WERI-Rb-1 (cell line): ENCODE data around the gene TMEM225.

ENCODE experiments used
- DNase-seq: peaks from one replicate; pipeline ENCODE4 v3.0.0-alpha.2; 2020
- H3K27ac ChIP-seq: fragments of 250-450 bp; sonication (Bioruptor Pico); 2 replicates; pipeline ENCODE4 v1.5.1; 2020; ENCODE audit warnings: mild to moderate bottlenecking, moderate library complexity
- H3K27me3 ChIP-seq: fragments of 250-450 bp; sonication (Bioruptor Pico); 2 replicates; pipeline ENCODE4 v1.5.1; 2021; ENCODE audit warnings: mild to moderate bottlenecking, low read depth, moderate library complexity; ENCODE audit not compliant: insufficient read depth, severe bottlenecking
- H3K36me3 ChIP-seq: fragments of 250-450 bp; sonication (Bioruptor Pico); 2 replicates; pipeline ENCODE4 v1.5.1; 2020; ENCODE audit warnings: mild to moderate bottlenecking, moderate library complexity
- H3K4me3 ChIP-seq: 2 replicates; pipeline ENCODE4 v1.5.1; 2011; ENCODE audit warnings: low read depth, mild to moderate bottlenecking, control low read depth, low read length
- H3K9me3 ChIP-seq: fragments of 250-450 bp; sonication (Bioruptor Pico); 2 replicates; pipeline ENCODE4 v1.5.1; 2021; ENCODE audit warnings: mild to moderate bottlenecking, moderate library complexity; ENCODE audit not compliant: severe bottlenecking
- TF ChIP-seq, protein P1 (sequence below): IDR thresholded peaks from 2 replicates; pipeline ENCODE4 v1.5.1; 2011; ENCODE audit warnings: low read depth, mild to moderate bottlenecking, control low read depth, inconsistent platforms, low read length

The TMEM225 gene, protein sequence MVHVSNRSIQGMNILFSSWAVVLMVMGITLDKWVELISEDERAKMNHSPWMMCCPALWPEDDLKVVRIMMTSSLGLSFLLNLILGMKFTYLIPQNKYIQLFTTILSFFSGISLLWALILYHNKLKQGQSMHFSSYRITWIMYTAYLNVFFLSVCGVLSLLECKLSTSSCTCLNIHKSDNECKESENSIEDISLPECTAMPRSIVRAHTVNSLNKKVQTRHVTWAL

DNA sequence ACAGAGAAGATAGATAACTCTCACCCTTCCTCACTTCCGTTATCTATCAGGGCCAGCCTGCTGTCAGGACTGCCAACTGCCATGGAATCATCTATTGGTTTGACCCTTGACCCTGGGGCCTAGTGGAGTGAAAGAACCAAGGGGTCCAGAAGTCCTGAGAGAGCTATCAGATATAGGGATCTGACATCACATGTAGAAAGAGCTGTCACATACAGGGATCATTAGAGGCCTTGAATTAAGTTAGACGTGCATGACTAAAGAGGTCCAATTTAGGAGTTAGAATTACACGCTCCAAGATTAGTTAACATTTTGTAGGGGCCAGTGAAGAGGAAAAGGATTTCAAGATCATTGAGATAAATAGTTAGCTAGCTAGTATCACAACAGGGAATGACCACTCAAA is at the start of gene TMEM225:
TSS of gene TMEM225 (minus strand) at position 101 of the 400 bp plus-strand sequence. CDS start 245 bp downstream, outside the sequence.
- no peak within 1 kb of the TSS for H3K4me3 ChIP-seq
- no peaks in the 10 kb centered on the region for H3K9me3 ChIP-seq
- TF ChIP-seq, protein P1, sequence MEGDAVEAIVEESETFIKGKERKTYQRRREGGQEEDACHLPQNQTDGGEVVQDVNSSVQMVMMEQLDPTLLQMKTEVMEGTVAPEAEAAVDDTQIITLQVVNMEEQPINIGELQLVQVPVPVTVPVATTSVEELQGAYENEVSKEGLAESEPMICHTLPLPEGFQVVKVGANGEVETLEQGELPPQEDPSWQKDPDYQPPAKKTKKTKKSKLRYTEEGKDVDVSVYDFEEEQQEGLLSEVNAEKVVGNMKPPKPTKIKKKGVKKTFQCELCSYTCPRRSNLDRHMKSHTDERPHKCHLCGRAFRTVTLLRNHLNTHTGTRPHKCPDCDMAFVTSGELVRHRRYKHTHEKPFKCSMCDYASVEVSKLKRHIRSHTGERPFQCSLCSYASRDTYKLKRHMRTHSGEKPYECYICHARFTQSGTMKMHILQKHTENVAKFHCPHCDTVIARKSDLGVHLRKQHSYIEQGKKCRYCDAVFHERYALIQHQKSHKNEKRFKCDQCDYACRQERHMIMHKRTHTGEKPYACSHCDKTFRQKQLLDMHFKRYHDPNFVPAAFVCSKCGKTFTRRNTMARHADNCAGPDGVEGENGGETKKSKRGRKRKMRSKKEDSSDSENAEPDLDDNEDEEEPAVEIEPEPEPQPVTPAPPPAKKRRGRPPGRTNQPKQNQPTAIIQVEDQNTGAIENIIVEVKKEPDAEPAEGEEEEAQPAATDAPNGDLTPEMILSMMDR: no peak
- H3K27ac ChIP-seq: no peak within 1 kb of the TSS
- no peaks in the 10 kb centered on the region for H3K36me3 ChIP-seq
- DNase-seq: no peak
- no peaks in the 10 kb centered on the region for H3K27me3 ChIP-seq

DNA sequence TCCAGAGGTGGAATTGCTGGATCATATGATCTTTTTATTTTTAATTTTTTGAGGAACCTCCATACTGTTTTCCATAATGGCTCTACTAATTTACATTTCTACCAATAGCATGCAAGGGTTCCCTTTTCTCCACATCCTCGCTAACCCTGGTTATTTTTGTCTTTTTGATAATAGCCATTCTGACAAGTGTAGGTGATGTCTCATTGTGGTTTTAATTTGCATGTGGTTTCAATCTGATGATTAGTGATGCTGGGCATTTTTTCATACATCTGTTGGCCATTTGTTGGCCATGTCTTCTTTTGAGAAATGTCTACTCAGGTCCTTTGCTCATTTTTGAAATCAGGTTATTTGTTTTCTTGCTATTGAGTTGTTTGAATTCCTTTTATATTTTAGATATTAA is 38.6 kb upstream of the TMEM225 start:
- TF ChIP-seq, protein P1: no peak
- Histone ChIP-seq H3K36me3 (no peaks in the 10 kb centered on the region), H3K27ac (no peak overlapping the region), H3K4me3 (no peak overlapping the region), H3K27me3 (no peaks in the 10 kb centered on the region), H3K9me3 (no peaks in the 10 kb centered on the region)
- no peak for DNase-seq

DNA sequence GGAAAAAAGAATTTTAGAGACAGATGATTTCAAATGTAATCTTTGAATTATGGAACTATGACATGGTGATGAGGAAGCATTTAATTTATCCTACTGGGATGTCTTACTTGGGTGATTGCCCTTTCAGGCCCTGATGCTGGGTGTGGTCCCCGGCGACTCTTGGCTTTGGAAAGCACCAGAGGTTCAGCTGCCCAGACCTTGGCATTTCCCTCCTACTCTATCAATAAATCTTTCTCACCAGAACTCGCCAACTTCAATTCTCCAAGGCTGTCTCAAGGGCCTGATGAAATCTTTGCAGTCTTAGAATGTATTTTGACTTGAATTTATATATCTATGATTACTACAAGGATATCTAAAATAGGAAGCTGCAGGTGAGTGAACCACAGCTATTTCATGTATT is 35.5 kb upstream of the TMEM225 start:
- no peaks in the 10 kb centered on the region for H3K9me3 ChIP-seq
- H3K4me3 ChIP-seq: no peak overlapping the region
- H3K36me3 ChIP-seq: no peaks in the 10 kb centered on the region
- H3K27me3 ChIP-seq: no peaks in the 10 kb centered on the region
- TF ChIP-seq, protein P1: no peak
- no peak overlapping the region for H3K27ac ChIP-seq
- DNase-seq: no peak

DNA sequence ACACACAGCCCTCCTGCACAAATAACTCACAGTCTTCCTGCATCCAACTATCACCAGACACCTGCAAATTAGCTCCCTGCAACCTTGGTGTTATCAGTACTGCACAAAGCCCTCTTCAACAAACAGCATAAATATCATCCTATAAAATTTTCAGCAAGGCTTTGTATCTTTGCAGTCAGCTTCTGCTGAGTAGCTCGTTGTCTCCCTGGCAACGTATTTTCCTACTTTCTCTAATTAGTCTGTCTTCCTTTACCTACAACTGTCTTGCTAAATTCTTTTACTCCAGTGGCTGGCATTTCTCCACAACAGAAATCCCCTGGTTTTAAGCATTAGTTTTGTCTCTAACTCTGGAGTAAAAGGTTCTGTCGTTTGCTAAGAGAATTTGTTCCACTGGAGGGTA is 20.4 kb upstream of the TMEM225 start:
- no peak for DNase-seq
- H3K4me3 ChIP-seq: no peak overlapping the region
- H3K27me3 ChIP-seq: no peaks in the 10 kb centered on the region
- no peaks in the 10 kb centered on the region for H3K9me3 ChIP-seq
- TF ChIP-seq, protein P1: no peak
- no peak overlapping the region for H3K27ac ChIP-seq
- no peaks in the 10 kb centered on the region for H3K36me3 ChIP-seq

DNA sequence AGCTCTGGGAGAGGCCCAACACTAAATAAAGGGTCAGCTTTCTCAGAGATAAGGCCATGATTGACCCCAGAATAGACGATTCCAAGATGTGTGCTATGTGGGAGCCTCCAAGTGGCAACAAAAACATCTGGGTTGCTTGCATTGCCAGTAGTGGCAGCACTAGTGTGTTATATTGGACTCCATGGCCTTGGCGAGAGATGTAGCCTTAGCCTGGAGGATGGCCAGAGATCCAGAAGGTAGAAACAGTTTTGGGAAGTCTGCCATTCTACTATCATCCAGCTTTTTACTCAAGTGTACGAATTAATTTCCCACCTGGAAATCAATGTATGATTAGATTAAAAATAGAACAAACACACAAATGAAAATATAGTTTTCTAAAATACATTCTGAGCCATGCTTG is 19.5 kb upstream of the TMEM225 start:
- no peaks in the 10 kb centered on the region for H3K27me3 ChIP-seq
- no peak for DNase-seq
- no peak overlapping the region for H3K27ac ChIP-seq
- H3K36me3 ChIP-seq: no peaks in the 10 kb centered on the region
- no peak overlapping the region for H3K4me3 ChIP-seq
- no peaks in the 10 kb centered on the region for H3K9me3 ChIP-seq
- TF ChIP-seq, protein P1: no peak

DNA sequence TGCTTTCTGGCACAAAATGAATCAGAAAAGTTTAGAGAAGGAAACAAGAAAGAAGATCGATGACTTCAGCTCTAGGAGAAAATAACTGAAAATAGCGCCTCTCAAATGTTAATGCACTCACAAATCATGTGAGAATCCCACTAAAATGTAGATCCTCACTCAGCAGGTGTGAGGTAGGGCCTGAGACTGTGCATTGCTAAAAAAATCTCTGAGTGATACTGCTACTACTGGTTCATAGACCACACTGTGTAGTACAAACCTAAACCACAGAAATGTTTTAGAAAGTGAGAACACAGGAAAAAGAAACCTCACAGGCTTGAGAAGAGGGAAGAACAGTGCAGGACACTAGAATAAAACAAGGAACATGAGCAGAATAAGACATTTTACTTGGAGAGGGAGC is 18.5 kb upstream of the TMEM225 start:
- Histone ChIP-seq H3K27me3 (no peaks in the 10 kb centered on the region), H3K36me3 (no peaks in the 10 kb centered on the region), H3K27ac (no peak overlapping the region), H3K4me3 (no peak overlapping the region), H3K9me3 (no peaks in the 10 kb centered on the region)
- TF ChIP-seq, protein P1: no peak
- no peak for DNase-seq
